Tibial nerve (tissue), 4 donors: ENCODE results near the gene PHRF1. TPM values are rescaled to one million over a fixed set of nuclear protein-coding genes. Genes with fewer than 3 reads are reported as not detected.

ENCODE experiments used
- DNase-seq, 2 donors: peaks; one replicate each; pipeline ENCODE4 v3.0.0-alpha.2; 2019; ENCODE audit warnings: low spot score in 2 of 2
- H3K27ac ChIP-seq, 4 donors: fragments of 200-600 bp; sonication (generic) in 3 of 4; one replicate each; pipeline ENCODE4 v1.5.1; 2017 to 2019; ENCODE audit warnings: mild to moderate bottlenecking in 1 of 4
- H3K27me3 ChIP-seq, 2 donors: fragments of 200-600 bp; sonication (generic) in 1 of 2; one replicate each; pipeline versions ENCODE4 v1.5.1 to v1.6.0; 2017 to 2019
- H3K36me3 ChIP-seq, 3 donors: fragments of 200-600 bp; sonication (generic); one replicate each; pipeline ENCODE4 v1.5.1; 2018 to 2019
- H3K4me1 ChIP-seq, 4 donors: fragments of 200-600 bp; sonication (generic) in 3 of 4; one replicate each; pipeline ENCODE4 v1.5.1; 2017 to 2019
- H3K4me3 ChIP-seq, 4 donors: fragments of 200-600 bp; sonication (generic) in 3 of 4; one replicate each; pipeline ENCODE4 v1.5.1; 2017 to 2019; ENCODE audit warnings: mild to moderate bottlenecking in 1 of 4, moderate library complexity in 1 of 4
- H3K9me3 ChIP-seq, 4 donors: fragments of 200-600 bp; sonication (generic) in 3 of 4; one replicate each; pipeline ENCODE4 v1.5.1; 2017 to 2019
- CTCF ChIP-seq, 5 experiments: fragments of 200-600 bp in 3 of 5; fragments of 450-650 bp in 2 of 5; sonication (generic) in 3 of 5; IDR thresholded peaks; one replicate each; pipeline ENCODE4 v1.5.1; 2016 to 2019; ENCODE audit warnings: antibody characterized with exemption in 5 of 5, mild to moderate bottlenecking in 3 of 5, moderate library complexity in 2 of 5
- EP300 ChIP-seq, 2 donors: sonication (generic); formaldehyde crosslinking; IDR thresholded peaks; one replicate each; pipeline ENCODE4 v1.6.1; 2017; ENCODE audit warnings: antibody characterized with exemption in 2 of 2, mild to moderate bottlenecking in 1 of 2
- POLR2A ChIP-seq, 2 donors: fragments of 450-650 bp; IDR thresholded peaks; one replicate each; pipeline ENCODE4 v1.6.1; 2017; ENCODE audit warnings: antibody characterized with exemption in 2 of 2, mild to moderate bottlenecking in 2 of 2, moderate library complexity in 2 of 2
- WGBS, 2 donors: methylation state at CpG; one replicate each; pipeline ENCODE4 v1.1.5; 2018; 5-methylcytosine and 5-hydroxymethylcytosine counted together
- total RNA-seq, 4 donors: library from RNA; depleted of rRNA; stranded (reverse); fragments of >200 nt; gene quantifications; one replicate each; pipeline ENCODE4 v1.1.0, GENCODE V29; 2016

PHRF1 gene
- total RNA-seq, 4 donors from 2014 or later = 27.1 to 49.2 (median 34.9) TPM

- H3K27ac ChIP-seq = no peak overlapping the region
- peaks cover 0 to 44% (median 20%) of the 10 kb centered on the region in 4 donors for H3K4me1 ChIP-seq
- peaks cover 0 to 36% of the 10 kb centered on the region in 2 donors for H3K27me3 ChIP-seq
- DNase-seq = no peak
- TF ChIP-seq EP300 (IDR thresholded peaks at IDR 0.05) (no peak), CTCF (IDR thresholded peaks at IDR 0.05) (no peak), POLR2A (IDR thresholded peaks at IDR 0.05) (no peak)
- WGBS, 2 donors = 25 to 60% methylated on average over 10 to 31 of the region's 69 CpGs
- H3K4me3 ChIP-seq = no peak overlapping the region
- peaks cover 0 to 48% (median 4%) of the 10 kb centered on the region in 3 donors for H3K36me3 ChIP-seq
- no peaks in the 10 kb centered on the region for H3K9me3 ChIP-seq
These were observed 63.9 kb downstream of the PHRF1 start for GRCh38 chr11:640021-640706.

DNA sequence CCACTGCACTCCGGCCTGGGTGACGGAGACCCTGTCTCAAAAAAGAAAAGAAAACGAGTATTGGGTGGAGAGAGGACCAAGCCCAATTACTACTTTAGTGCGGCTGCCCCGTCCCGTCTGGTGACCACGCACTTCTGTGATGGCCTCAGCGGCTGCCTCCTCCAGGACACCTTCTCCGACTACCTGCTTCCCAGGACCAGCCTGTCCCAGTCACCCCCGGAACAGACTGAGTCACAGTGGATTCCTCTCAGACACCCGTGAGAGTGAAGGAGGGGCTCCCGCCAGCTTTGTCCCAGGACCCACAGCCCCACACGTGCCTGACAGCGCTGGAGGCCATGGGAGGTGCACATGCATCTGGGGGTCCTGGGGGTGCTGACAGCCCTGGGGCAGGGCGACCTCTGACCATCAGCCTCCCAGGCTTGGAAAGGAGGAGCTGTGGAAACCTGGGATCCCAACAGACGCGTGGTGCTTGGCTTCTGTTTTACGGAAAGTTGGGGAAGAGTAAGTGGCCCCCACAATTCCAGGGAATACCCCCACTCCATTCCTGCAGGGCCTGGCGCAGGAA lies 65.6 kb downstream of the PHRF1 start:
- H3K9me3 ChIP-seq = no peaks in the 10 kb centered on the region
- peaks cover 0 to 25% of the 10 kb centered on the region in 2 donors for H3K27me3 ChIP-seq
- WGBS, 2 donors = 86 to 88% methylated on average over 19 of the region's 19 CpGs
- H3K27ac ChIP-seq = no peak overlapping the region
- no peak overlapping the region for H3K4me3 ChIP-seq
- H3K4me1 ChIP-seq = peaks cover 0 to 36% (median 17%) of the 10 kb centered on the region in 4 donors
- peaks cover 0 to 62% (median 4%) of the 10 kb centered on the region in 3 donors for H3K36me3 ChIP-seq
- TF ChIP-seq POLR2A (IDR thresholded peaks at IDR 0.05) (no peak), EP300 (IDR thresholded peaks at IDR 0.05) (no peak), CTCF (IDR thresholded peaks at IDR 0.05) (no peak)
- no peak for DNase-seq

GRCh38 chr11:643366-643765 lies 67.1 kb downstream of the PHRF1 start:
- H3K9me3 ChIP-seq = no peaks in the 10 kb centered on the region
- no peak overlapping the region for H3K27ac ChIP-seq
- H3K27me3 ChIP-seq = peaks cover 0 to 13% of the 10 kb centered on the region in 2 donors
- no peak overlapping the region for H3K4me3 ChIP-seq
- WGBS, 2 donors = 92% methylated on average over 6 to 9 of the region's 9 CpGs
- H3K36me3 ChIP-seq = peaks cover 0 to 73% (median 4%) of the 10 kb centered on the region in 3 donors
- peaks cover 0 to 21% (median 7%) of the 10 kb centered on the region in 4 donors for H3K4me1 ChIP-seq
- TF ChIP-seq POLR2A (IDR thresholded peaks at IDR 0.05) = no peak
- TF ChIP-seq CTCF (IDR thresholded peaks at IDR 0.05) = no peak
- no peak for TF ChIP-seq EP300 (IDR thresholded peaks at IDR 0.05)
- DNase-seq = no peak

- no peak overlapping the region for H3K4me3 ChIP-seq
- WGBS, 2 donors = 87% methylated on average over 45 to 50 of the region's 50 CpGs
- peaks cover 0 to 73% (median 4%) of the 10 kb centered on the region in 3 donors for H3K36me3 ChIP-seq
- H3K27ac ChIP-seq = no peak overlapping the region
- TF ChIP-seq EP300 (IDR thresholded peaks at IDR 0.05) = no peak
- no peak for TF ChIP-seq CTCF (IDR thresholded peaks at IDR 0.05)
- TF ChIP-seq POLR2A (IDR thresholded peaks at IDR 0.05) = no peak
- DNase-seq = no peak
- peaks cover 0 to 6% of the 10 kb centered on the region in 2 donors for H3K27me3 ChIP-seq
- peaks cover 0 to 14% (median 1%) of the 10 kb centered on the region in 4 donors for H3K4me1 ChIP-seq
- H3K9me3 ChIP-seq = no peaks in the 10 kb centered on the region
These were observed 67.8 kb downstream of the PHRF1 start for GRCh38 chr11:643849-644738.
